Activated naive CD4-positive, alpha-beta T cell treated with anti-CD3 and anti-CD28 coated beads for 36 hours (primary cell): ENCODE results near the gene INAVA. TPM values are rescaled to one million over a fixed set of nuclear protein-coding genes. Genes with fewer than 3 reads are reported as not detected.

Experiments used
- CTCF ChIA-PET: fragments of 350-600 bp; sonication (Branson Sonifier 250); formaldehyde crosslinking; loops from one replicate; lab custom pipeline; 2021; ENCODE audit warnings: antibody characterized with exemption; lab: Charles Lee
- DNase-seq: peaks from one replicate; pipeline ENCODE4 v3.0.0-alpha.2; 2020
- H3K27ac Mint-ChIP-seq: one replicate; pipeline ENCODE4 v1.8.0; 2021; ENCODE audit warnings: mild to moderate bottlenecking, mixed read lengths
- H3K27me3 Mint-ChIP-seq: one replicate; pipeline ENCODE4 v1.8.0; 2021; ENCODE audit warnings: low read depth, mixed read lengths
- H3K36me3 Mint-ChIP-seq: one replicate; pipeline ENCODE4 v1.8.0; 2021; ENCODE audit warnings: low read depth, mixed read lengths
- H3K4me1 Mint-ChIP-seq: one replicate; pipeline ENCODE4 v1.8.0; 2021; ENCODE audit warnings: low read depth, mixed read lengths
- H3K4me3 Mint-ChIP-seq: one replicate; pipeline ENCODE4 v1.8.0; 2021; ENCODE audit warnings: mild to moderate bottlenecking, moderate library complexity, mixed read lengths
- H3K9me3 Mint-ChIP-seq: one replicate; pipeline ENCODE4 v1.8.0; 2021; ENCODE audit warnings: mixed read lengths
- intact Hi-C: fragments of 100-400 bp; cut with micrococcal nuclease; formaldehyde crosslinking; loops from one replicate; pipeline ENCODE4 v1.15.1; 2023
- total RNA-seq, 2 experiments: library from RNA; stranded (reverse); gene quantifications; one replicate each; pipeline ENCODE4 v1.2.3, GENCODE V29; 2021

The INAVA gene
- total RNA-seq, 2 experiments from 2014 or later: not detected

GRCh38 chr1:200867018-200867811 lies 27.5 kb upstream of the INAVA start:
- CTCF ChIA-PET: interaction anchor here (0.8 to 1.5 kb wide), 6 partner anchors 10 to 174 kb away, joined by 3 to 7 read pairs (median 4); no protein-coding TSS in a partner anchor
- intact Hi-C loops: loop anchor here (10.0 kb wide), 2 partner anchors 242 to 922 kb away; partner anchors contain the start of gene KIF14
- H3K27ac Mint-ChIP-seq: no peak overlapping the region
- no peak overlapping the region for H3K4me3 Mint-ChIP-seq
- peaks cover 36% of the 10 kb centered on the region for H3K4me1 Mint-ChIP-seq
- H3K36me3 Mint-ChIP-seq: peaks cover 2% of the 10 kb centered on the region
- DNase-seq: no peak
- no peaks in the 10 kb centered on the region for H3K9me3 Mint-ChIP-seq
- H3K27me3 Mint-ChIP-seq: peaks cover 16% of the 10 kb centered on the region

- H3K36me3 Mint-ChIP-seq: peaks cover 2% of the 10 kb centered on the region
- H3K27ac Mint-ChIP-seq: no peak overlapping the region
- DNase-seq: no peak
- peaks cover 27% of the 10 kb centered on the region for H3K27me3 Mint-ChIP-seq
- CTCF ChIA-PET: no interaction called here
- H3K9me3 Mint-ChIP-seq: no peaks in the 10 kb centered on the region
- H3K4me3 Mint-ChIP-seq: no peak overlapping the region
- intact Hi-C loops: loop anchor here (10.0 kb wide), 2 partner anchors 245 to 925 kb away; partner anchors contain the start of gene KIF14
- peaks cover 29% of the 10 kb centered on the region for H3K4me1 Mint-ChIP-seq
These were observed 25.3 kb upstream of the INAVA start for GRCh38 chr1:200869376-200869752.

- H3K4me1 Mint-ChIP-seq: peaks cover 30% of the 10 kb centered on the region
- no peak overlapping the region for H3K4me3 Mint-ChIP-seq
- peaks cover 32% of the 10 kb centered on the region for H3K27me3 Mint-ChIP-seq
- no peak for DNase-seq
- no peak overlapping the region for H3K27ac Mint-ChIP-seq
- intact Hi-C loops: loop anchor here (10.0 kb wide), 3 partner anchors 245 to 925 kb away; partner anchors contain the start of gene KIF14
- H3K36me3 Mint-ChIP-seq: peaks cover under 1% of the 10 kb centered on the region
- H3K9me3 Mint-ChIP-seq: no peaks in the 10 kb centered on the region
- CTCF ChIA-PET: no interaction called here
These were observed 24.8 kb upstream of the INAVA start for GRCh38 chr1:200869753-200870391.

- Mint-ChIP-seq H3K4me3 (peak within 1 kb of the TSS; percentile 23), H3K36me3 (no peaks in the 10 kb centered on the region), H3K27me3 (peaks cover 41% of the 10 kb centered on the region), H3K9me3 (no peaks in the 10 kb centered on the region), H3K4me1 (peaks cover 18% of the 10 kb centered on the region), H3K27ac (no peak within 1 kb of the TSS)
- no peak for DNase-seq
- intact Hi-C loops: loop anchor here (10.0 kb wide), 1 partner anchor 428 kb away; no protein-coding TSS in a partner anchor
- CTCF ChIA-PET: no interaction called here
These were observed 22.1 kb upstream of the INAVA start, which contains the start of gene GPR25 for GRCh38 chr1:200872446-200873115. Gene GPR25, plus strand, starts transcription at chr1:200872981. Its CDS starts 57 bp downstream, at chr1:200873038.

DNA sequence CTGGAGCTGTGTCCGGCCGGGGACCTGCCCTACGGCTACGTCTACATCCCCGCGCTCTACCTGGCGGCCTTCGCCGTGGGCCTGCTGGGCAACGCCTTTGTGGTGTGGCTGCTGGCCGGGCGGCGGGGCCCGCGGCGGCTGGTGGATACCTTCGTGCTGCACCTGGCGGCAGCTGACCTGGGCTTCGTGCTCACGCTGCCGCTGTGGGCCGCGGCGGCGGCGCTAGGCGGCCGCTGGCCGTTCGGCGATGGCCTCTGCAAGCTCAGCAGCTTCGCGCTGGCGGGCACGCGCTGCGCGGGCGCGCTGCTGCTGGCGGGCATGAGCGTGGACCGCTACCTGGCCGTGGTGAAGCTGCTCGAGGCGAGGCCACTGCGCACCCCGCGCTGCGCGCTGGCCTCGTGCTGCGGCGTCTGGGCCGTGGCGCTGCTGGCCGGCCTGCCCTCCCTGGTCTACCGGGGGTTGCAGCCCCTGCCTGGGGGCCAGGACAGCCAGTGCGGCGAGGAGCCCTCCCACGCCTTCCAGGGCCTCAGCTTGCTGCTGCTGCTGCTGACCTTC lies 21.5 kb upstream of the INAVA start:
- Mint-ChIP-seq H3K27me3 (peaks cover 41% of the 10 kb centered on the region), H3K4me3 (no peak overlapping the region), H3K36me3 (no peaks in the 10 kb centered on the region), H3K4me1 (peaks cover 24% of the 10 kb centered on the region), H3K27ac (no peak overlapping the region), H3K9me3 (no peaks in the 10 kb centered on the region)
- intact Hi-C loops: loop anchor here (10.0 kb wide), 1 partner anchor 428 kb away; no protein-coding TSS in a partner anchor
- DNase-seq: no peak
- CTCF ChIA-PET: no interaction called here

- Mint-ChIP-seq H3K27ac (no peak overlapping the region), H3K9me3 (no peaks in the 10 kb centered on the region), H3K4me3 (peak overlapping the region; percentile 23), H3K4me1 (peaks cover 28% of the 10 kb centered on the region), H3K36me3 (no peaks in the 10 kb centered on the region), H3K27me3 (peaks cover 41% of the 10 kb centered on the region)
- CTCF ChIA-PET: no interaction called here
- intact Hi-C loops: loop anchor here (10.0 kb wide), 1 partner anchor 429 kb away; no protein-coding TSS in a partner anchor
- no peak for DNase-seq
These were observed 20.9 kb upstream of the INAVA start for GRCh38 chr1:200873671-200874397.

DNA sequence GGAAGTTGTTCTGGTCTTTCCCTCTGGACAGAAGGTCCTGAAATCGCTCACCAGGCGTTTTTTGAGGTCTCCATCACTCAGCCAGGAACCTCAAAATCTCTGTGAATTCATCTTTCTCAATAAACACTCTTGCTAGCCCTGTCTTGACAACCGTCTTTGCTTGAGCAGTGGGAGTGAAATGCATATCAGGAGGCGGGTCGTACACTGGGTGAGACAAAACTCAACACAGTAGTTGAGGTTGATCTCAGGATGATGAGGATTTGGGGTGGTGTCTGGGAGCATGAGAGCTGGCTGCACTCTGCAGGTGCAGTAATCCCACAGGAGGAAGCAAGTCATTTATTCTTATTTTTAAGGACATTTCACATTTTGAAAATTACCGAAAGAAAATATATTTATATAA lies 20.0 kb upstream of the INAVA start:
- Mint-ChIP-seq H3K27ac (no peak overlapping the region), H3K36me3 (no peaks in the 10 kb centered on the region), H3K4me3 (no peak overlapping the region), H3K9me3 (no peaks in the 10 kb centered on the region), H3K4me1 (peaks cover 25% of the 10 kb centered on the region), H3K27me3 (peaks cover 41% of the 10 kb centered on the region)
- no peak for DNase-seq
- CTCF ChIA-PET: interaction anchor here (1.0 kb wide), 1 partner anchor 9 kb away, joined by 3 read pairs; no protein-coding TSS in a partner anchor
- intact Hi-C loops: loop anchor here (10.0 kb wide), 1 partner anchor 430 kb away; no protein-coding TSS in a partner anchor

GRCh38 chr1:200875416-200875815 lies 19.3 kb upstream of the INAVA start:
- intact Hi-C loops: loop anchor here (10.0 kb wide), 1 partner anchor 431 kb away; no protein-coding TSS in a partner anchor
- H3K36me3 Mint-ChIP-seq: no peaks in the 10 kb centered on the region
- H3K4me1 Mint-ChIP-seq: peaks cover 22% of the 10 kb centered on the region
- no peaks in the 10 kb centered on the region for H3K9me3 Mint-ChIP-seq
- no peak overlapping the region for H3K27ac Mint-ChIP-seq
- CTCF ChIA-PET: interaction anchor here (1.0 kb wide), 1 partner anchor 10 kb away, joined by 3 read pairs; no protein-coding TSS in a partner anchor
- peaks cover 44% of the 10 kb centered on the region for H3K27me3 Mint-ChIP-seq
- no peak for DNase-seq
- no peak overlapping the region for H3K4me3 Mint-ChIP-seq

GRCh38 chr1:200877010-200877409 lies 17.7 kb upstream of the INAVA start:
- Mint-ChIP-seq H3K9me3 (no peaks in the 10 kb centered on the region), H3K4me1 (peaks cover 22% of the 10 kb centered on the region), H3K27ac (no peak overlapping the region), H3K36me3 (no peaks in the 10 kb centered on the region), H3K4me3 (no peak overlapping the region), H3K27me3 (peaks cover 31% of the 10 kb centered on the region)
- CTCF ChIA-PET: interaction anchor here (0.7 to 1.6 kb wide), 5 partner anchors 9 to 293 kb away, joined by 3 to 7 read pairs (median 6); no protein-coding TSS in a partner anchor
- intact Hi-C loops: loop anchor here (2.0 to 10.0 kb wide), 2 partner anchors 14 to 432 kb away; no protein-coding TSS in a partner anchor
- DNase-seq: no peak

- Mint-ChIP-seq H3K4me3 (no peak overlapping the region), H3K27ac (no peak overlapping the region), H3K4me1 (peaks cover 22% of the 10 kb centered on the region), H3K9me3 (no peaks in the 10 kb centered on the region), H3K36me3 (no peaks in the 10 kb centered on the region), H3K27me3 (peaks cover 24% of the 10 kb centered on the region)
- CTCF ChIA-PET: interaction anchor here (1.2 to 1.6 kb wide), 4 partner anchors 10 to 236 kb away, joined by 3 to 6 read pairs (median 5); no protein-coding TSS in a partner anchor
- intact Hi-C loops: loop anchor here (1.0 to 10.0 kb wide), 5 partner anchors 11 to 433 kb away; no protein-coding TSS in a partner anchor
- DNase-seq: peak; percentile 76
These were observed 16.7 kb upstream of the INAVA start for GRCh38 chr1:200877839-200878551.
